IPS DF 4.7 (cell line): ENCODE results near the gene LRRC28.

Experiments used
- DNase-seq: peaks from one replicate; pipeline ENCODE4 v3.0.0-alpha.2; 2013; ENCODE audit warnings: low spot score; ENCODE audit errors: extremely low read depth

Gene LRRC28

DNA sequence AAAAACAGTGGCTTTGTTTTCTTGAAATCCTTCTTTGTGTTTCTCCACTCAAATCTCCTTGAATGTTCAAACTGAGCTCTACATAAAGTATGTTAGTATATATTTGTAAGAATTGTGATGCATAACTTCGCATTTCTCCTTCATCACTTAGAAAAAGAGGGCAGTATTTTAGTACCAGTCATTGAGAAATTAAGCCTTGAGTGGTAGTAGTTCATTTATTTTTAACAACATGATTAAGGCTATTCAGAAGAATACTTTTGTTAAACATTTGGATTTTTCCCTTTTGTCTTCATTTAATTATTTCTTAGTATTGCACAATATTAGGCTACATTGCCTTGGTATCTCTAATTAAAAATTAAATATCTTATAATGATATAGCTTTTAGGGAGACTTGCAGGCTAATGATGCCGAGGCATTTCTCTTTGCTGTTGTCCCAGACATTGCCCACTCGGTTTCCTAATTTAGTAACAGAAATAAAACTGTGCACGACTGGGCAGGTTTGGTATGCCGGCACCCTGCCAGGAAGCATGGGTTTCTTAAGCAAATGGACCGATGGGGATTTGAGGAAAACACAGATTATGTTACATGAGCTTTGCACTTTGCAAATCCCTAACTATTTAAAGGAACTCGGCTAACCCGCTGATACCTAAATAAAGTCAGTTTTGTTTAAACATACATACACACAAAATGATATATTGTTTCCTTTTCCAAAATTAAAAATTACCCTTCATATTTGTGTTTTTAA is 54.7 kb downstream of the LRRC28 start:
- DNase-seq, result no peak

DNA sequence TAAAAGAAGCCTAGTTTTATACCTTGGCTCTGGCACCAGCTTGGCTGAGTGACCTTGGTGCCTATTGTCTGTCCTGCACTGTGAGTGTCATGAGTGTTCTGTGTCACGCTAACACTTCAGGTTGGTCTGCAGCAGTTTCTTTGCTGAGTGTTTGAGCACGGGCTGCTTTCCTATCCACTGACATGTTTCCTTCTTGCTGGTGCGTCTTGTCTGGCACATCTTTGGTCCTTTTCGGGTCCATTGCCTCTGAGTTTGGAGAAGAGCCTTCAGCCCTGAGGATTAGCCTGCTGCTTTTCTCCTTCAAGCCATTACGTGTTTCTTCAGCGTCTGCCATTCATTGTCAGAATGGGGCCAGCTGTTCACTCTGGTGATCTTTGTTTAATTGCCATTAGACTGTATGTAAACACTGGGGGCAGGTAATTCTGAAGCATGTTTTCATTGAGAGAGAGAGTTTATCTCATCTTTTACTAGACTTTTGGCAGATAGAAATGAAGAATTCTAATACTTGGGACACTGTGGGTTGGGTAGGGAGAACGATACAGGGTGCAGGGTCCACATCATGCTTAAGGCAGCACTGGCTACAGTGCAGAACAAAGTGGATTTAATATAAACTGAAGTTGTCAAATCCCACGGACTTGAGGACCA is 55.5 kb downstream of the LRRC28 start:
- no peak for DNase-seq

DNA sequence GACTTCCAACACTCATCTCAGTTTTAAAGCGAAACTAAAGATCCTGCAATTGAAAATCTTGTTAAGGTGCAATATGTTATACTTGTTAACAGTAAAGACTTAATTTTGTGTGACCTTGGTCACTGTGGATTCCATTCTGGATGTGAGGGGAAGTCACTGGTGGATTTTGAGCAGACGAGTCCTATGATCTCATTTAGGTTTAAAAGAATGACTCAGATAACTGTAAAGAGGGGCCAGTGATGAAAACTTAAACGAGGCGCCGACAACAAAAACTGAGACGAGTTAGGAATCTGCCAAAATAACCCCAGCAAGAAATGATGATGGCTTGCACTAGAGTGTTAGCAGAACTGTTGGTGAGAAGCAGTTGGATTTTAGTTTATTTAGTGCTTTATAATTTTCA is 56.5 kb downstream of the LRRC28 start:
- DNase-seq, result no peak

DNA sequence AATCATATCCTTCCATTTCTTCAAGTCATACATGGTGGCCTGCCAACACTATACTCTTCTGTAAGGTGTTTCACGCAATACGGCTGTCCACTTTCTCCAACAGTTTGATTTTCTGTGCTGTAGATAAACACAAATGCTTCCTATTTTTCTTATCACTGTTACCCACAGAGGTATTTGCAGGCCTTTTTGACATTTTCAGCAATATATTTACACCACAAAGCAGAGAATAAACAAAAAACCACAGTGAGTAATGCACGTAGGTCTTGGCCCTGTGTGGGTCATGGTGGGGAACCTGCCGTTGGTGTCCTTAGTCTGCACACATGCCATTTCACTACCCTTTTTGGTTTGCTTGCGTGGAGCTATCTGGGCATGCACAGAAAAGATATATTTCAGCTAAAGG is 59.5 kb downstream of the LRRC28 start:
- no peak for DNase-seq

DNA sequence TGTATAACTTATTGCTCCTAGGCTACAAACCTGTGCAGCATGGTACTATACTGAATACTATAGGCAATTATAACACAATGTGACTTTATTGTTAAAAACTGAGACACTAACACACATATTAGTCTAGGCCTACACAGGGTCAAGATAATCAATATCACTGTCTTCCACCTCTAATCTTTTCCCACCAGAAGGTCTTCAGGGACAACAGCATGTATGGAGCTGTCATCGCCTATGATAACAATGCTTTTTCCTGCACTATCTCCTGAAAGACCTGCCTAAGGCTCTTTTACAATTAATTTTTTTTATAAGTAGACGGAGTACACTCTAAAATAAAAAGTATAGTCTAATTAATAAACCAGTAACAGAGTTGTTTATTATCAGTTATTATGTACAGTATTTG is 60.9 kb downstream of the LRRC28 start:
- DNase-seq, result no peak

DNA sequence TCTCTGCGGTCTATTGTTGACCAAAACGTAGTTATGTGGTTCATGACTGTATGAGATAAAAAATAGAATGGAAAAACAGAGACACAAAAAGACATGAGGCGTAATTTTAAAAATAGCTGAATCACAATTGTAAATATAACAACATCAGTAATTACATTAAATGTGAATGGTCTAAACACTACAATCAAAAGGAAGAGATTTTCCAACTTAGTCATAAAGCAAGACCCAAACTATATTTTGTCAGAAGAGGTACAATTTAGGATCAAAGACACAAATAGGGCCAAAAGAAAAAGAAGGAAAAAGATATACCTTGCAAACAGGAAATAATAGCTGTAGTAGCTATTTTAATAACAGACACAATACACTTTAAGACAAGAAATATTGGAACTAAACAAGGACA is 61.5 kb downstream of the LRRC28 start:
- no peak for DNase-seq

DNA sequence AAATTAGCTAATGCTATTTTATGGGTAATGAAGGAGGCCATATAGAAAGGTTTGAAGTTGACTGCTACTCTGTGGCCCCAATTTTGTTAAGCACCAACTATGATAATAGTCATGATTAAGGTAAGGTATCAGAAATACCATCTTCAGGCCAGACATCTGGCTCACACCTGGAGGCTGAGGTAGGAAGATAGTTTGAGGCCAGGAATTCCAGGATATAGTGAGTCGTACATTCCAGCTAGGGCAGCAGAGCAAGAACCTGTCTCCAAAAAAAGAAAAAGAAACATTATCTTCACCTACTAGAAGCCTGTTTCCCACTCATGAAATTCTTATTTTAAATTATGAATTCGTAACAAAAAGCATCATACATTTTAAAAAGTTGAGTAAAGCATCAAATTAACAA is 64.4 kb downstream of the LRRC28 start:
- DNase-seq, result no peak

DNA sequence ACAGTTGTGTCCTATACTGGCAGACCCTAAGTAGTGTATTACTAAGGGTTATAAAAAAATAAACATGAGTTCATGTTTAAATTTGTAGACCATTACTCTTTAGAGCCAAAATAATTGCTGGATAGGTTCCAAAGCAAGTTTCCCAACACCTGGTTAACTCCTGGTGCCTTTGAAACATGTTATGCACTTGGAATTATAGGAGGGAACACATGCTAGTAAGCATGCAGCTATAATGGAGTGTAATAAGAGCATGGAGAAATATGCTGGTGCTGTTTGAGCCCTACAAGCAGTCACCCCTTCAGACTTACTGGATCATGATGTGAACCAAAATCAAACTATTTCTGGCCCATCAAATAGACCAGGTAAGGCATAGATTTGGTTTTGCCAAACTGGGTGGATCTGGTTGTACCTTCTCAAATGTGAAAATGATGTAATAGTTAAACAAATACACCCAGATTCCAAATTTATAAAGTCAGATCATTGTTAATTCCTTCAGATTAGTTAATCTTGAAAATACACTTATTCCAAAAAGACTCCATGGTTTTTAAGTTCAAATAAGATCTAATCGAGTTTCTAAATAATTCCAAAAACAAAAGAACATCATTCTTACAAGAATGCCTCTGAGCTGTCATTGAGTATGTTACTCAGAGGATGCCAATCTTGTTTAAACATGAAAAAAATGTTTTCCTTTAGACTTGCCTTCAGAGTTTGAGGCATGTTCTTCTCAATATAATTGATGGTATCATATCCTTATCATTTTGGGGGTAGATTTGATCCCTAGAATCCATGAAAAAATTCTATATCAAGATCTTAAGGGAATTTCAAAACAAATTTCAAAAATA is 69.3 kb downstream of the LRRC28 start:
- DNase-seq, result no peak

DNA sequence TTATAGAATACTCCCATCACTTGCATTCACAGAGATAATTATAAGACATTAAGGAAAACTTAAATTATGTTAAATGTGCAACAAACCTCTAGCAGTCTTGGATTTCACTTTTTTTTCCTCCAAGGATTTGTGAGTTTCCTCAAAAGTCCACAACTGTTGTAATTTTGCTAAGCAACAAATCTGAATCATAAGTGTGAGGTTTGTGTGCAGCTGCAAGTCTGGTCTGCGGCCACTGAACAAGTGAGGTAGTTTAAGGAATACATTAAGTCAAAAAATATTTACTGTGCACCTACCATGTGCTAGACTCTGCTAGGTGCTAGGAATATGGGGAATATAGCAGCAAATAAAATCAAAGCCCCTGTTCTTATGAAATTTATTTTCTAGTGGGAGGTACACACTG is 70.2 kb downstream of the LRRC28 start:
- no peak for DNase-seq

DNA sequence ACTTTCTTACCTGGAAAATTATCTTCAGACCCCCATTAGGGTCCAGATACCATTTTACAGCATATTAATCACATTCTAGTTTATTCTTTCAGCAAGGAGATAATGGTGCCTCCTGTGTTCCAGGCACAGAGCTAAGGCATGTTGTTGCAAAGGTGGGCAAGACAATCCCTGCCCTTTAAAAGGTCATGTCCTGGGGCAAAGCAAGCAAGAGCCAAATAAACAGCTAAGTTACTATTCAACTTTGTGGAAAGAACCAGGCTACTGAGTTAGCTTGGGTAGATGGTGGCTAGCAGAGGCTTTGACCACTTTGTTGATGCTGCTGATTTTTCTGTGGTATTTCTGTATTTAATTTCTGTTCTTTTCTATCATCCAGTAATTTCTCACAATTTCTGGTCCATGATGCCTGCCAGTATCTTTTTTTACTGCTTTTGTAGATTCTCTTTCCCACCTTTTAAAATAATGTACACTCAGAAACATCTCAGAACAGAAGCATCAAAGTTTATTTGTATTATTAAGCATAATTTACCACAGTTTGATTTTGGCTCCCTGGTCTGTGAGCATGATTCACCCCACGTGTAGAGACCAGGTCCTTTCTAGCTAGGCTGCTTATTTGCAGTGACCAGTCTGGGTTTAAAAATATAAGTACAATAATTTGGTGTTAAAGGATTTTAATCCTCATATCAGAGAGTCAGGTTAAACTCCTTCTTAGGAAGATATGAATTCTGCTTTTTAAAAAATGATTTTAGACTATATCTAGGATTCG is 71.5 kb downstream of the LRRC28 start:
- no peak for DNase-seq

DNA sequence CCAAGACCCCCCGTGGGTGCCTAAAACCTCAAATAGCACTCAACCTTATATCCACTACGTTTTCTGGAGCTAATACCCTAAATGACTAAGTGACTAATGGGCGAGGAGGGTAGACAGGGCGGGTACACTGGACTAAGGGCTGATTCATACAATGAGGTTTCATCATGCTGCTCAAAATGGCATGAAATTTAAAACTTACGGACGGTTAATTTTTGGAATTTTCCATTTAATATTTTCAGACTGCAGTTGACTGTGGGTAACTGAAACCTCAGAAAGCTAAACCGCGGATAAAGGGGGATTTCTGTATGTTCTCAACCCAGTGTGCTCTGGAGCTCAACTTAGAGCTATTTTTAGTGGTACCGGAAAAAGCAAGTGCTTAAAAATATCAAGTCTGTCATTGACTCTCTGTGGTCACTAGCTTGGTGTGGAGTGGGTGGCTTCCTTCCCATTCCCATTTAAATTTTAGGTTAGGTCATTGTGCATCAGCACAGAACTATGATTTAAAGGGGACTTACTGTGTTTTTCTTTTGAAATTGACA is 72.9 kb downstream of the LRRC28 start:
- DNase-seq, result no peak

DNA sequence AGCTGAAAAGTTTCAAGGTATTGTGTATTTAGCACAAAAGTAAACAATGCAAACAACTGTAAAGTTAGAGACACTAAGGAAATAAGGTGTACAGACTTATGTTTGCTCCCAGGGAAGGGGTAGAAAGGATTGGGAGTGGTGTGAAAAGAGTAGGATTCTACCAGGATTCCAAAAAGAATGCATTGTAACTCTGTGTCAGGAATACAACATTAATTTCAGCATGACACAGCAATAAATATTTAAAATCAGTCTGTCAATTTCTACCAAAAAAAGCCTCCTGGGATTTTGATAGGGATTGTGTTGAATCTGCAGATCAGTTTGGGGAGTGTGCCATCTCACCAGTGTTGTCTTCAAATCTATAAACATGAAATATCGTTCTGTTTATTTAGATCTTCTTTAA is 73.4 kb downstream of the LRRC28 start:
- no peak for DNase-seq

DNA sequence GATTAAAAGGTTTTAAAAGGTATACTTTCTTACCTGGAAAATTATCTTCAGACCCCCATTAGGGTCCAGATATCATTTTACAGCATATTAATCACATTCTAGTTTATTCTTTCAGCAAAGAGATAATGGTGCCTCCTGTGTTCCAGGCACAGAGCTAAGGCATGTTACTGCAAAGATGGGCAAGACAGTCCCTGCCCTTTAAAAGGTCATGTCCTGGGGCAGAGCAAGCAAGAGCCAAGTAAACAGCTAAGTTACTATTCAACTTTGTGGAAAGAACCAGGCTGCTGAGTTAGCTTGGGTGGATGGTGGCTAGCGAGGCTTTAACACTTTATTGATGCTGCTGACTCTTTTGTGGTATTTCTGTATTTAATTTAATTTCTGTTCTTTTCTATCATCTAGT is 75.0 kb downstream of the LRRC28 start:
- no peak for DNase-seq

DNA sequence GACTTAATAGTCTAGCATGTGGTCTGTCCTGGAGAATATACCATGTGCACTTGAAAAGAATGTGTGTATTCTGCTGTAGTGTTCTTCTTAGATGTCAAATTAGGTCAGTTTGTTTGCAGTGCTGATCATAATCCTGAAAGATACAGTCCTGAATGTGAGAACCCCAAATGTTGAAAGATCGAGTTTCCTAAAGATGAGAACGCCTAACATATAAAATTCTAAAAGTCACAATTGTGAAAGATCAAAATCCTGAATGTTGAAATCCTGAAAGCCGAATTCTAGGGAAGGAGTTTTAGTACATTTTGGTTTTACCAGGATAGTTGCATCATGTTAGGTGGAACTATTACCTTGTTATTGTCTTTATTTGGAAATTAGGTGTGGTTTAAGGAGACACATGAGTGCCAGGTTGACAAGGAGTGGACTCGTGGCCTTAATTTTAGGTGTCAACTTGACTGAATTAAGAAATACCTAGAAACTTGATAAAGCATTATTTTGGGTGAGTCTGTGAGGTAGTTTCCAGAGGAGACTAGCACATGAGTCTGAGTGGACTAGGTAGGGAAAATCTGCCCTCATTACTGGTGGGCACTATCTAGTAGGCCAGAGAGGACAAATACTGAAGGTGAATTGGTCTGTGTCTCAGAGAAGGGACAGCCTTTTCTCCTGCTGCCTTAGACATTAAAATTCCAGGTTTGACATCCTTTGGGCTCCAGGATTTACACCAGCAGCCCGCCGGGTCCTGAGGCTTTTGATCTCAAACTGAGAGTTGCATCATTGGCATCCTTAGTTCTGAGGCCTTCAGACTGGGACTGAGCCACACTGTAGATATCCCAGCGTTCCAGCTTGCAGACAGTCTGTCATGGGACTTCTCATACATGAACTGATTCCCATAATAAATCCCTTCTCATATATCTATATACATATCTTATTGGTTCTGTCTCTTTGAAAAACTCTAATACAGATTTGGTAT is 77.1 kb downstream of the LRRC28 start:
- no peak for DNase-seq

DNA sequence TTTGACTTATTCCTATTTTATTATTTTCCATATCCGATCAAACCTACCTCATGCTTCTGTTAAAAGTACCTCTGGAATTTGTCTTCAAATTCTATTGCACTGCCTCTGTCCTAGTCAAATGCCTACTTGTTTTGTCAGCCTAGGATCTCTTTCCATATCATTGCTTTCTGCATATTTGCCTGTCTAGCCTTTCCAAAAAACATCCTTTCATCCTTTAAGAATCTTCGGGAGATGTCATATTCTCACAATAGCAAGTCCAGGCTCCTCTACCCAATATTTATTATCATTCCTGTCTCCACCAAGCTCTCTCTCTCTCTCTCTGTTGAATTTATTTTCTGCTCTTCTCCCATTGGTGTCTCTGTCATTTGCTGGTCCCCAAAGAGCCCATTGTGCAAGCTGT is 80.1 kb downstream of the LRRC28 start:
- no peak for DNase-seq

DNA sequence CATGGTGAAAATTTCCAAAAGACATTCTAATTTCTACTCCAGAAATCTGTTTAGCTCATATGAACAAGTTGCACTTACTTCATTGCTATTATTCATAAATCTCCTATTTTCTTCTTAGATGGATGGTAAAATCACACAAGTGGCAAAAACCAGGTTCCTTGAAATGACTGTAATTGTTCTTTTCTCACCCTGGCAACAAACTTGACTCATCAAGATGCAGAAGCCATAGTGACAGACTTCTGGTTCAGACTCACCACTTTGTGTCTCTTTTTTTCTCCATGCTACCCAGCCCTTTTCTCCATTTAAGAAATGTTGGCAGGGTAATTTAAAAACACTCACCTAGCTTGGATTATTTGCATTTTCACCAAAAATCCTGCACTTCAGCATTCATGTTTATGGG is 82.1 kb downstream of the LRRC28 start:
- no peak for DNase-seq

DNA sequence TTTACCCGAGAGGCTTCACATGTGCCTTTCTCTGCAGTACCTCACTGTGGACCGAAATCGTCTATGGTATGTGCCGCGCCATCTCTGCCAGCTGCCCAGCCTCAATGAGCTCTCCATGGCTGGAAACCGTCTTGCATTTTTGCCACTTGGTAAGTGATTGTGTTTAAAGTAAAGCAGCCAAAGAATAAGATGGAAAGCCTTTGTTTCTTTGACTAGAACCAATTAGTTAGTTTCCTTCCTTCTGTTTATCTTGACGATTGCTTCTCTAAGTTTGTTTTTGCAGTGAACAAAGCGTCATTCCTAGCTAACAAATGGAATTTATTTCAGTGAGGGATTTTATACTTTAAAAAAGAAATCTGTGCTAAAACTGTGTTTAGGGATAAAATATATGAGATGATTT is 82.7 kb downstream of the LRRC28 start:
- no peak for DNase-seq

DNA sequence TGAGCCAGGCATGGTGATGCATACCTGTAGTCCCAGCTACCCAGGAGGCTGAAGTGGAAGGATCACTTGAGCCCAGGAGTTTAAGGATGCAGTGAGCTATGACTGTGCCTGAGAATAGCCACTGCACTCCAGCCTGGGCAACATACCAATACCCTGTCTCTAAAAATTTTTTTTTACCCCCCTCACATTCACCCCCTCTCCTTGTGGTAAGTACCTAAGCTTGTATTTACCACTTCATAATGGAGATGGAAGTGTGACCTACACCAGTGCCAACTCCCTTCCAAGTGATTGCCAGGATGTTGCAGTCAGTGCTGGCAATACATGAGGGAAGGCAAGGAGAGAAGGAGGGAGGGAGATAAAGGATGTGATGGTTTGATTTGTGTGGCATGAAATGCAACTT is 84.2 kb downstream of the LRRC28 start:
- no peak for DNase-seq

DNA sequence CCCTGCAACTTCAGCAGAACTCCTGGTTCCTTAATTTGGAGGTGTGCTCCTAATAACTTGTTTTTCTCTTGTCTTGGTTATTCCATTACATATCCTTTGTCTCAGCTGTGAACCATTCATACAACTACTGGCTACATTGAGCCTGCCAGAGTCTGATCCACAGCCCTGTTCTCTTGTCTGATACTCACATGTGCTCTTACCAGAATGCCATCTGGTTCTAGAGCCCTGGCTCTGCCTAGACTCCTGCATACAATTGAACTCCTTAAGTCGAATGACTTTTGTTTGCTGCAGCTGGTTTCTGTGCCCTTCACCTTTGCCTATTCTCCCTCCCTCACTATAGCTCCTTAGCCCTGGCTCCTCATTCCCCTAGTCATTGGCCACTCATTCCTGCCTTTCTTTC is 85.5 kb downstream of the LRRC28 start:
- DNase-seq, result no peak

DNA sequence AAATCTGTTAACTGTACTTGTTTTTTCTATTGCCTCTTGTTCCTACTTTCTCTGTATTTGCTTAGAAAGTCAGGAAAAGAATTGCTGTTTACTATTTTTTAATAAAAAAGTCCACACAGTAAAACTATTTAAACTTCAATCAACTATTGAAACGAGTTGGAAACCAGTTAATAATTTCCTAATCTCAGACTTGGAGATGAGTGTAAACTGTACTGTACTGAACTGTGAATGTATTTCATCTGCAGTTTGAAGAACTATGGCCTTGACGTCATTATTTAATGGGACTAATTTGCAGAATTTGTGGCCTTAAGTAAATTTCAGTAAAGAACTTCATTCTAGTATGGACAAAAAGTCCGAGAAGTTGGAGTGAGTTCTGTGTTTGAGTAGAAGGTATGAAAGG is 89.1 kb downstream of the LRRC28 start:
- no peak for DNase-seq
